Neural progenitor cell (in vitro differentiated cells): ENCODE data around the gene COQ7. TPM values are rescaled to one million over a fixed set of nuclear protein-coding genes. Genes with fewer than 3 reads are reported as not detected.

ENCODE experiments used
- DNase-seq: peaks from one replicate; pipeline ENCODE4 v3.0.0-alpha.2; 2016; ENCODE audit warnings: low spot score
- H2AFZ ChIP-seq: fragments of 200-600 bp; sonication (generic); replicated peaks from 2 replicates; pipeline ENCODE4 v1.6.1; 2016; ENCODE audit warnings: antibody characterized with exemption
- H3F3A ChIP-seq: fragments of 200-600 bp; sonication (generic); 2 replicates; pipeline ENCODE4 v1.6.1; 2016; ENCODE audit warnings: antibody characterized with exemption, low read depth
- H3K27ac ChIP-seq: fragments of 200-600 bp; sonication (generic); 2 replicates; pipeline ENCODE4 v1.5.1; 2016; ENCODE audit warnings: mild to moderate bottlenecking
- H3K27me3 ChIP-seq: fragments of 200-600 bp; sonication (generic); 2 replicates; pipeline ENCODE4 v1.6.1; 2016; ENCODE audit warnings: mild to moderate bottlenecking, moderate library complexity
- H3K36me3 ChIP-seq: fragments of 200-600 bp; sonication (generic); 2 replicates; pipeline ENCODE4 v1.5.1; 2016
- H3K4me1 ChIP-seq: fragments of 200-600 bp; sonication (generic); 2 replicates; pipeline ENCODE4 v1.6.1; 2016; ENCODE audit warnings: mixed run types
- H3K4me2 ChIP-seq: fragments of 200-600 bp; sonication (generic); 2 replicates; pipeline ENCODE4 v1.6.1; 2016
- H3K4me3 ChIP-seq: fragments of 200-600 bp; sonication (generic); 2 replicates; pipeline ENCODE4 v1.5.1; 2016
- H3K79me2 ChIP-seq: fragments of 200-600 bp; sonication (generic); 2 replicates; pipeline ENCODE4 v1.6.1; 2016; ENCODE audit warnings: low read depth
- H3K9ac ChIP-seq: fragments of 200-600 bp; sonication (generic); 2 replicates; pipeline ENCODE4 v1.6.1; 2016
- H3K9me3 ChIP-seq: fragments of 200-600 bp; sonication (generic); 2 replicates; pipeline ENCODE4 v1.5.1; 2016; ENCODE audit warnings: low read depth
- H4K20me1 ChIP-seq: fragments of 200-600 bp; sonication (generic); 2 replicates; pipeline ENCODE4 v1.6.1; 2016; ENCODE audit warnings: low read depth
- H3K27ac Mint-ChIP-seq: 3 replicates; pipeline ENCODE4 v1.8.0; 2021; ENCODE audit warnings: mixed read lengths
- H3K27me3 Mint-ChIP-seq: 2 replicates; pipeline ENCODE4 v1.8.0; 2022; ENCODE audit warnings: low read depth, mild to moderate bottlenecking, inconsistent platforms, moderate library complexity, mixed read lengths; ENCODE audit not compliant: insufficient read depth
- H3K36me3 Mint-ChIP-seq: 3 replicates; pipeline ENCODE4 v1.8.0; 2021; ENCODE audit warnings: mixed read lengths
- H3K4me1 Mint-ChIP-seq: 3 replicates; pipeline ENCODE4 v1.8.0; 2021; ENCODE audit warnings: mixed read lengths
- H3K4me3 Mint-ChIP-seq: 3 replicates; pipeline ENCODE4 v1.8.0; 2021; ENCODE audit warnings: mild to moderate bottlenecking, moderate library complexity, mixed read lengths
- H3K9me3 Mint-ChIP-seq: 3 replicates; pipeline ENCODE4 v1.8.0; 2020; ENCODE audit warnings: mixed read lengths
- CTCF ChIP-seq: fragments of 200-600 bp; sonication (generic); IDR thresholded peaks from 2 replicates; pipeline ENCODE4 v1.5.1; 2017; ENCODE audit warnings: antibody characterized with exemption, mild to moderate bottlenecking
- EZH2 ChIP-seq: fragments of 200-600 bp; sonication (generic); IDR thresholded peaks from 2 replicates; pipeline ENCODE4 v1.6.1; 2017; ENCODE audit warnings: antibody characterized with exemption, mild to moderate bottlenecking, moderate library complexity
- EZH2phosphoT487 ChIP-seq: fragments of 200-600 bp; sonication (generic); IDR thresholded peaks from 2 replicates; pipeline ENCODE4 v1.6.1; 2017; ENCODE audit warnings: antibody characterized with exemption
- total RNA-seq: library from RNA; depleted of rRNA; stranded (reverse); fragments of >200 nt; gene quantifications from 2 replicates; pipeline ENCODE4 v1.2.3, GENCODE V29; 2015; ENCODE audit warnings: low replicate concordance

COQ7 gene
- total RNA-seq, 1 donor from 2014 or later: 22.9 TPM

GRCh38 chr16:19088341-19088916 lies 21.0 kb downstream of the COQ7 start:
- Mint-ChIP-seq H3K4me3 (no peak overlapping the region), H3K27me3 (peaks cover 5% of the 10 kb centered on the region), H3K36me3 (no peaks in the 10 kb centered on the region), H3K4me1 (peaks cover 2% of the 10 kb centered on the region), H3K27ac (no peak overlapping the region), H3K9me3 (peaks cover 2% of the 10 kb centered on the region)
- Histone ChIP-seq H2AFZ (no peak overlapping the region), H3K4me1 (no peaks in the 10 kb centered on the region), H4K20me1 (no peaks in the 10 kb centered on the region), H3K9ac (no peak overlapping the region), H3K27ac (no peak overlapping the region), H3K4me3 (no peak overlapping the region), H3K79me2 (no peaks in the 10 kb centered on the region), H3K27me3 (peaks cover 24% of the 10 kb centered on the region), H3K4me2 (no peak overlapping the region), H3F3A (no peaks in the 10 kb centered on the region), H3K9me3 (no peaks in the 10 kb centered on the region), H3K36me3 (no peaks in the 10 kb centered on the region)
- TF ChIP-seq EZH2: no peak
- no peak for TF ChIP-seq CTCF
- no peak for TF ChIP-seq EZH2phosphoT487
- no peak for DNase-seq

GRCh38 chr16:19089410-19089955 lies 22.1 kb downstream of the COQ7 start:
- H3K4me2 ChIP-seq: no peak overlapping the region
- Mint-ChIP-seq H3K4me3 (peak overlapping the region; percentile 11), H3K9me3 (peaks cover 2% of the 10 kb centered on the region), H3K4me1 (peaks cover 2% of the 10 kb centered on the region), H3K27ac (peak overlapping the region; percentile 86), H3K27me3 (peaks cover 5% of the 10 kb centered on the region), H3K36me3 (no peaks in the 10 kb centered on the region)
- TF ChIP-seq CTCF (no peak), EZH2phosphoT487 (no peak), EZH2 (no peak)
- no peak overlapping the region for H3K4me3 ChIP-seq
- no peaks in the 10 kb centered on the region for H3K4me1 ChIP-seq
- H3K27me3 ChIP-seq: peaks cover 24% of the 10 kb centered on the region
- no peaks in the 10 kb centered on the region for H3K9me3 ChIP-seq
- H2AFZ ChIP-seq: no peak overlapping the region
- H3K36me3 ChIP-seq: no peaks in the 10 kb centered on the region
- no peak for DNase-seq
- H3K27ac ChIP-seq: no peak overlapping the region
- H3K9ac ChIP-seq: no peak overlapping the region
- no peaks in the 10 kb centered on the region for H4K20me1 ChIP-seq
- H3K79me2 ChIP-seq: no peaks in the 10 kb centered on the region
- no peaks in the 10 kb centered on the region for H3F3A ChIP-seq

- H3K4me1 ChIP-seq: no peaks in the 10 kb centered on the region
- DNase-seq: no peak
- no peaks in the 10 kb centered on the region for H3K79me2 ChIP-seq
- H3K27ac ChIP-seq: no peak overlapping the region
- H2AFZ ChIP-seq: no peak overlapping the region
- no peak overlapping the region for H3K27ac Mint-ChIP-seq
- H3K9me3 ChIP-seq: no peaks in the 10 kb centered on the region
- H4K20me1 ChIP-seq: no peaks in the 10 kb centered on the region
- H3K27me3 Mint-ChIP-seq: peaks cover 5% of the 10 kb centered on the region
- H3K9ac ChIP-seq: no peak overlapping the region
- no peak overlapping the region for H3K4me3 ChIP-seq
- no peaks in the 10 kb centered on the region for H3K36me3 ChIP-seq
- H3K27me3 ChIP-seq: peaks cover 9% of the 10 kb centered on the region
- TF ChIP-seq EZH2 (no peak), EZH2phosphoT487 (no peak), CTCF (no peak)
- no peak overlapping the region for H3K4me2 ChIP-seq
- no peaks in the 10 kb centered on the region for H3F3A ChIP-seq
- no peak overlapping the region for H3K4me3 Mint-ChIP-seq
- peaks cover 2% of the 10 kb centered on the region for H3K9me3 Mint-ChIP-seq
- H3K4me1 Mint-ChIP-seq: peaks cover 2% of the 10 kb centered on the region
- H3K36me3 Mint-ChIP-seq: no peaks in the 10 kb centered on the region
Measured at GRCh38 chr16:19090916-19091315, 23.5 kb downstream of the COQ7 start.
